NCI-H82 (cell line): Measurements from ENCODE around the gene SORCS1.
"Not testable (repeated sequence)": the region's sequence is repeated elsewhere in the genome, so short reads cannot be mapped to it uniquely, and the experiment has no call there.

ENCODE experiments used
- DNase-seq: peaks from one replicate; lab custom pipeline; 2025; lab: John Stamatoyannopoulos, UW

Gene SORCS1

DNA sequence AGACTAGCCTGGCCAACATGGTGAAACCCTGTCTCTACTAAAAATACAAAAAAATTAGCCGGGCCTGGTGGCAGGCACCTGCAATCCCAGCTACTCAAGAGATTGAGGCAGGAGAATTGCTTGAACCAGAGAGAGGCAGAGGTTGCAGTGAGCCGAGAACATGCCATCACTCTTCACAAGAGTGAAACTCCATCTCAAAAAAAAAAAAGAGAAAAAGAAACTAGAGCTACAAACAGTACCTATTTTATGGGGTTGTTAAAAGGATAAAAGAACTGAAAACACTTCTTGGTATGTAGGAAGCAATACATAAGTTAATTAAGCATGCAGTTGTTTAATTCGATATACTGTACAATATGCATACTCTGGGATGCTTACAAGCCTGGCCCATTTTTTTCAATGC is 216.9 kb downstream of the SORCS1 start:
- no peak for DNase-seq

DNA sequence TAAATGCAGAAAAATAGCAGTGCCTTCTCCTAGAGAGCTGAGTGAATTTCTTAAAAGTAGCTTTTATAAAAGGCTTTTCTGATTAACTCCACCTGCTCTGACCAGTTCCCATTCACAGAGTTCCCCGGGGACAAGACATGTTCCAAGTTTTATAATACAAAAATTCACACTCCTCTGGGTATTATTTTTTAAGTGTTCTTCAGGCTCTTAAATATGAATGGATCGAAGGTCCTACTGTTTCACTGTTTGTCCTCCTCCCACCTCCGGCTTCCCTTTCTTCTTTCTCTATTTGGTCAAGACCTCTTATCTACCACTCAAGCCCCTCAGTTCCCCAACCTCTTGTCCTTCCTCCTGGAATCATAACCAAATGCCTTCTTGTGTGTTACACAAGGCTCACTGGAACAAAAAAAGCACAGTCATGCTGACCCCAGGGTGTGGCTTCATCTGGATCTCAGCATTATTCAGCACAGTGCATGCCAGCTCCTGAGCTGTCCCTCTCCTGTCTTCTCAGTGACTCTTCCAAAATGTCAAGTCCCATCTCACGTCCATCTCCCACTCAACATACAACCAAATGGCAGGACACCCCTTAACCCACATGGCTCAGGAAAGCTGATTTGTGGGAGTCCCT is 222.4 kb downstream of the SORCS1 start:
- no peak for DNase-seq

- no peak for DNase-seq
Observed at GRCh38 chr10:106941297-106942034, 223.0 kb downstream of the SORCS1 start.

- DNase-seq, result no peak
Observed at GRCh38 chr10:106938513-106938912, 226.0 kb downstream of the SORCS1 start.

DNA sequence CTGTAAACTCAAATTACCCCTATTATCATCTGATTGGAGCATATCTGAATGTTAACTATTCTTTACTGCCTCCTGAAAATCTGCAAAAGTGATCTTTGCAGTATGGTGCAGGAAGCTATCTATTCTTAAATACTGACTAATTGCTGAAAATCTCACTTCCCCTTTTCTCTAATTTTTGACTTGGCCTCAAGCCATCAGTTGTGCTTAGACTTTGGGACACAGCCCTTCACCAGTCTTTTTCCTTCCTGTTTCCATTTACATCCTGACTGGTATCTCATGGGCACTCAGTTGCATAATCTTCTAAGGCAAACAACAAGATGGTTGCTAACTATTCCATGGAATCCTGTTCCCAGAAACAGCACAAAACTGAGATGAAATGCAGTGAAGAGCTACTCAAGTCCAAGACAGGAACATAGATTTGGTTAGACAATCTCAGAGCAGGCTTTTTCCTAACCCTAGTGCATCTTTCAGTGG is 228.5 kb downstream of the SORCS1 start:
- no peak for DNase-seq

- peak; percentile 6 for DNase-seq
Observed at GRCh38 chr10:106931853-106932249, 232.7 kb downstream of the SORCS1 start.

GRCh38 chr10:106931159-106931852 is 233.2 kb downstream of the SORCS1 start:
- DNase-seq, result no peak

GRCh38 chr10:106930751-106931150 is 233.8 kb downstream of the SORCS1 start:
- DNase-seq, result no peak

GRCh38 chr10:106929291-106929895 is 235.1 kb downstream of the SORCS1 start:
- peak; percentile 53 for DNase-seq

DNA sequence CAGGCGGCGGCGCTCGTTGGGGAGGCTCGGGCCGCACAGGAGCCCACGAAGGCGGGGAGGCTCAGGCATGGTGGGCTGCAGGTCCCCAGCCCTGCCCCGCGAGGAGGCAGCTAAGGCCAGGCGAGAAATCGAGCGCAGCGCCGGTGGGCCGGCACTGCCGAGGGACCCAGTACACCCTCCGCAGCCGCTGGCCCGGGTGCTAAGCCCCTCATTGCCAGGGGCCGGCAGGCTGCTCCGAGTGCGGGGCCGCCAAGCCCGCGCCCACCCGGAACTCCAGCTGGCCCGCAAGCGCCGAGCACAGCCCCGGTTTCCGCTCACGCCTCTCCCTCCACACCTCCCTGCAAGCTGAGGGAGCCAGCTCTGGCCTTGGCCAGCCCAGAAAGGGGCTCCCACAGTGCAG is 236.4 kb downstream of the SORCS1 start:
- DNase-seq, result not testable (repeated sequence)

GRCh38 chr10:106925191-106925590 is 239.3 kb downstream of the SORCS1 start:
- DNase-seq, result no peak

DNA sequence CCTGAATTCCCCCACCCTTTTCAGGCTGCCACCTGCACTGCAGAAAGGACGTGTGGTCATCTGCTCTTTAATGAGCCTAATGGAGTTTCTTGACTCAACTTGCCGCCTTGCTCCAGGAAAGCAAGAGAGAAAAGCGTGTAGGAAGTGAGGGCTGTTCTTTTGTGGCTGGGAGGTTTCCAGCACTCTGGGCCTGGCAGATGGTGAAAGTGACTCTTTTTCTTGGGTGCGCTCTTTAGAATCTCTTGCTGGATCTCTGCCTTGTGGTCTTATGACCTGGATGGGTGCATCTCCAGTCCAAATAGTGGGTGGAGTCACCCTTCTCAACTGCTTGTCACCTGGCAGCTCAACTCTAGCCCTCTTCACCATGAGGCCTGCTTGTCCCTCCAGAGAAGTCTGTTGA is 244.0 kb downstream of the SORCS1 start:
- peak; percentile 9 for DNase-seq

- DNase-seq, result no peak
Observed at GRCh38 chr10:106919871-106920282, 244.6 kb downstream of the SORCS1 start.

- DNase-seq, result peak; percentile 84
Observed at GRCh38 chr10:106917452-106918055, 247.0 kb downstream of the SORCS1 start.

GRCh38 chr10:106914016-106914415 is 250.5 kb downstream of the SORCS1 start:
- DNase-seq, result no peak

- no peak for DNase-seq
Observed at GRCh38 chr10:106913348-106913747, 251.2 kb downstream of the SORCS1 start.

DNA sequence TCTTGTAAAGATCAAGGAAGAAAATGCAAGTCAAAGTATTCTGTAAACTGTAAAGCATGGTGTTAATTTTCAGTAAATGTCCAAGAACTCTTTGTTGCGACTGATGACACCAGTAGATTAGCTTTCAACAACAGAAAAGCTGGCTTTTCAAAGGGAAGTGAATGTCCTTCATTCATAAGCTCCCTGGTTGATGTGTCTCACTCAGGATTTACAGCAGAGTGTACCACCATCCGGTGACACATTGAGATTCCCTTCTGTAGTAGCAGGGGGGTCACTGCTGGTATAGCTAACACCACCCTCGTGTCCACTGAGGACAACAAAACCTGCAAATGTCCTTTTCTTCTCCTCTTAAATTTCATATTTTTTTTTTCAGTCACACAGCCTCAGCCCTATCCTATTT is 253.4 kb downstream of the SORCS1 start:
- DNase-seq, result peak; percentile 64

- no peak for DNase-seq
Observed at GRCh38 chr10:106910666-106911065, 253.8 kb downstream of the SORCS1 start.

DNA sequence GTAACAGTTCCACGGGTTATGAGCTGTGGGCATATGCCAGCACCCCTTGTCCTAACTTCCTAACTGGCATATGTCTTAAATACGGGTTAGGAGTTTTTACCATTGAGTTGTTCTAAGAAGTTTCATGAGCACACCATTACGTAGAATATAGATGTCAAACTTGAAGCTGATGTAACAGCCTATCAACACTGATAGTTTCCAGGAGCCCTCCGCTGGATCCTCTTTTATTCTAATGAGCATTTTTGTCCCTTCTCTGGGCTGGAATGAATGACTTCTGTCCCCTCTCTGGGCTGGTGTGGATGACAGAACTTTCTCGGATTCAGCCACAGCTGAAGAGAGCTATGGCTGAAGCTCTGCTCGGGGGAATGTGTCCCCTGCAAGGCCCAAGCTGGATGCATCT is 256.3 kb downstream of the SORCS1 start:
- DNase-seq, result no peak

GRCh38 chr10:106904209-106904608 is 260.3 kb downstream of the SORCS1 start:
- DNase-seq, result no peak

GRCh38 chr10:106903180-106903579 is 261.3 kb downstream of the SORCS1 start:
- no peak for DNase-seq

GRCh38 chr10:106900016-106900652 is 264.4 kb downstream of the SORCS1 start:
- DNase-seq, result no peak
